Kidney (tissue), 14 donors: Measurements from ENCODE around the gene FMN2. TPM values are rescaled to one million over a fixed set of nuclear protein-coding genes. Genes with fewer than 3 reads are reported as not detected.
A peak's percentile ranks its signal among the peaks of the same experiment; 100 is the strongest.

ENCODE experiments used
- DNase-seq, 5 donors: peaks; one replicate each; pipeline ENCODE4 v3.0.0-alpha.2; 2013 to 2020
- FAIRE-seq: peaks from 2 replicates; lab custom pipeline; 2012; peaks lifted over from hg19 to GRCh38; lab: Jason Lieb, UNC
- H3K27ac ChIP-seq, 2 donors: one replicate each; pipeline ENCODE4 v1.7.0; 2013; ENCODE audit warnings: low read depth in 2 of 2, low read length in 2 of 2, inconsistent platforms in 1 of 2
- H3K27me3 ChIP-seq: one replicate; pipeline ENCODE4 v1.7.1; 2013; ENCODE audit warnings: low read length, inconsistent platforms; ENCODE audit not compliant: control insufficient read depth, insufficient read depth
- H3K36me3 ChIP-seq, 3 donors: one replicate each; pipeline versions ENCODE4 v1.7.0 to v1.7.1; 2013; ENCODE audit warnings: low read length in 3 of 3, control low read depth in 1 of 3, inconsistent platforms in 1 of 3; ENCODE audit not compliant: insufficient read depth in 3 of 3, control insufficient read depth in 2 of 3
- H3K4me1 ChIP-seq, 3 donors: one replicate each; pipeline versions ENCODE4 v1.7.0 to v1.7.1; 2013; ENCODE audit warnings: low read length in 3 of 3, inconsistent platforms in 1 of 3, low read depth in 1 of 3; ENCODE audit not compliant: control insufficient read depth in 2 of 3, insufficient read depth in 2 of 3
- H3K4me3 ChIP-seq, 3 donors: one replicate each; pipeline versions ENCODE4 v1.7.0 to v1.8.1; 2013; ENCODE audit warnings: low read length in 3 of 3, control low read depth in 1 of 3, inconsistent platforms in 1 of 3
- H3K9ac ChIP-seq, 3 donors: one replicate each; pipeline versions ENCODE4 v1.7.0 to v1.7.1; 2013; ENCODE audit warnings: low read length in 3 of 3, control low read depth in 1 of 3, inconsistent platforms in 1 of 3
- H3K9me3 ChIP-seq, 3 donors: one replicate each; pipeline versions ENCODE4 v1.7.0 to v1.7.1; 2013; ENCODE audit warnings: low read length in 3 of 3, control low read depth in 1 of 3, inconsistent platforms in 1 of 3; ENCODE audit not compliant: control insufficient read depth in 2 of 3, insufficient read depth in 1 of 3
- CTCF ChIP-seq: IDR thresholded peaks from 3 replicates; pipeline ENCODE4 v1.5.1; 2012; ENCODE audit warnings: mild to moderate bottlenecking, moderate library complexity, borderline replicate concordance; ENCODE audit not compliant: insufficient read depth; ENCODE audit errors: extremely low read depth
- intact Hi-C: fragments of 100-400 bp; cut with DNase I; formaldehyde crosslinking; loops from one replicate; pipeline ENCODE4 v1.11.1; 2022
- polyA plus RNA-seq: library from polyadenylated mRNA; stranded (reverse); fragments of 350-450 nt; fragmentation: Illumina TruSeq; extraction: RNeasy Lipid Tissue Mini Kit (QIAGEN cat#74804); gene quantifications from one replicate; pipeline ENCODE4 v1.2.3, GENCODE V29; 2014; ENCODE audit warnings: low read depth, low replicate concordance; ENCODE audit not compliant: insufficient read depth
- total RNA-seq: library from RNA; stranded (reverse); fragmentation: NEBNext Ultra II Directional; extraction: Animal tissue kit (Norgen Biotek cat#: 25700); gene quantifications from one replicate; pipeline ENCODE4 v1.2.1, GENCODE V29; 2021
- donor health status: control.
- donor health status: control.
- donor health status: control.
- donor health status: control.
- donor health status: control.
- donor health status: DM: yes; HTN: yes; CAD: no.
- donor health status: Normal renal cell carcinoma (clear cell type).

The FMN2 gene
- total and polyA plus RNA-seq, 2 donors from 2014 or later: 0.06 to 3.4 TPM

GRCh38 chr1:240387051-240387450 is 295.4 kb downstream of the FMN2 start:
- Histone ChIP-seq H3K27ac (no peak overlapping the region), H3K4me3 (no peak overlapping the region), H3K9me3 (no peaks in the 10 kb centered on the region), H3K27me3 (no peaks in the 10 kb centered on the region), H3K36me3 (no peaks in the 10 kb centered on the region), H3K9ac (no peak overlapping the region), H3K4me1 (no peaks in the 10 kb centered on the region)
- no peak for TF ChIP-seq CTCF
- DNase-seq (peak in 1 of 5 donors; percentile 6), FAIRE-seq (no peak)
- intact Hi-C loops: no loop called here

GRCh38 chr1:240391660-240392260 is 300.1 kb downstream of the FMN2 start:
- no peak for FAIRE-seq
- H3K36me3 ChIP-seq: no peaks in the 10 kb centered on the region
- TF ChIP-seq CTCF: no peak
- H3K4me1 ChIP-seq: no peaks in the 10 kb centered on the region
- H3K9me3 ChIP-seq: no peaks in the 10 kb centered on the region
- no peak overlapping the region for H3K4me3 ChIP-seq
- no peak overlapping the region for H3K9ac ChIP-seq
- intact Hi-C loops: no loop called here
- DNase-seq: no peak
- H3K27me3 ChIP-seq: no peaks in the 10 kb centered on the region
- no peak overlapping the region for H3K27ac ChIP-seq

GRCh38 chr1:240394353-240394752 is 302.7 kb downstream of the FMN2 start:
- intact Hi-C loops: no loop called here
- DNase-seq (no peak), FAIRE-seq (no peak)
- H3K4me1 ChIP-seq: no peaks in the 10 kb centered on the region
- H3K27me3 ChIP-seq: no peaks in the 10 kb centered on the region
- H3K36me3 ChIP-seq: no peaks in the 10 kb centered on the region
- H3K9ac ChIP-seq: no peak overlapping the region
- TF ChIP-seq CTCF: no peak
- no peak overlapping the region for H3K4me3 ChIP-seq
- no peaks in the 10 kb centered on the region for H3K9me3 ChIP-seq
- H3K27ac ChIP-seq: no peak overlapping the region

GRCh38 chr1:240395336-240395735 is 303.7 kb downstream of the FMN2 start:
- intact Hi-C loops: no loop called here
- no peaks in the 10 kb centered on the region for H3K36me3 ChIP-seq
- no peak for TF ChIP-seq CTCF
- no peaks in the 10 kb centered on the region for H3K27me3 ChIP-seq
- H3K9ac ChIP-seq: no peak overlapping the region
- H3K27ac ChIP-seq: no peak overlapping the region
- no peak for FAIRE-seq
- no peak overlapping the region for H3K4me3 ChIP-seq
- no peak for DNase-seq
- no peaks in the 10 kb centered on the region for H3K4me1 ChIP-seq
- H3K9me3 ChIP-seq: no peaks in the 10 kb centered on the region
